OCI-LY3 (cell line): ENCODE measurements around the gene ZNF148.

Experiments
- EZH2phosphoT487 ChIP-seq: fragments of 200-600 bp; shearing (Covaris generic); IDR thresholded peaks from 2 replicates; pipeline ENCODE4 v1.6.1; 2018; ENCODE audit warnings: antibody characterized with exemption, mixed run types, low read depth
- TF ChIP-seq, protein P1 (sequence below): fragments of 200-600, 300-600 bp; sonication (generic); IDR thresholded peaks from 2 replicates; pipeline ENCODE4 v1.5.1; 2014; ENCODE audit warnings: antibody characterized with exemption, low read length, low read depth

GRCh38 chr3:125238759-125239158 lies 136.4 kb downstream of the ZNF148 start:
- TF ChIP-seq, protein P1, sequence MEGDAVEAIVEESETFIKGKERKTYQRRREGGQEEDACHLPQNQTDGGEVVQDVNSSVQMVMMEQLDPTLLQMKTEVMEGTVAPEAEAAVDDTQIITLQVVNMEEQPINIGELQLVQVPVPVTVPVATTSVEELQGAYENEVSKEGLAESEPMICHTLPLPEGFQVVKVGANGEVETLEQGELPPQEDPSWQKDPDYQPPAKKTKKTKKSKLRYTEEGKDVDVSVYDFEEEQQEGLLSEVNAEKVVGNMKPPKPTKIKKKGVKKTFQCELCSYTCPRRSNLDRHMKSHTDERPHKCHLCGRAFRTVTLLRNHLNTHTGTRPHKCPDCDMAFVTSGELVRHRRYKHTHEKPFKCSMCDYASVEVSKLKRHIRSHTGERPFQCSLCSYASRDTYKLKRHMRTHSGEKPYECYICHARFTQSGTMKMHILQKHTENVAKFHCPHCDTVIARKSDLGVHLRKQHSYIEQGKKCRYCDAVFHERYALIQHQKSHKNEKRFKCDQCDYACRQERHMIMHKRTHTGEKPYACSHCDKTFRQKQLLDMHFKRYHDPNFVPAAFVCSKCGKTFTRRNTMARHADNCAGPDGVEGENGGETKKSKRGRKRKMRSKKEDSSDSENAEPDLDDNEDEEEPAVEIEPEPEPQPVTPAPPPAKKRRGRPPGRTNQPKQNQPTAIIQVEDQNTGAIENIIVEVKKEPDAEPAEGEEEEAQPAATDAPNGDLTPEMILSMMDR = no peak
- TF ChIP-seq EZH2phosphoT487 = no peak
